BLaER1 (cell line): ENCODE results near the gene TCF12.

Experiments used
- H3K27ac ChIP-seq: shearing (Covaris generic); formaldehyde crosslinking; 2 replicates; pipeline ENCODE4 v1.8.1; 2022
- H3K27me3 ChIP-seq: shearing (Covaris generic); formaldehyde crosslinking; 2 replicates; pipeline ENCODE4 v1.8.1; 2022
- H3K36me3 ChIP-seq: shearing (Covaris generic); formaldehyde crosslinking; 2 replicates; pipeline ENCODE4 v1.8.1; 2022
- H3K4me1 ChIP-seq: shearing (Covaris generic); formaldehyde crosslinking; 2 replicates; pipeline ENCODE4 v1.8.1; 2022
- H3K4me2 ChIP-seq: shearing (Covaris generic); formaldehyde crosslinking; 2 replicates; pipeline ENCODE4 v1.8.1; 2022
- H3K4me3 ChIP-seq: shearing (Covaris generic); formaldehyde crosslinking; 2 replicates; pipeline ENCODE4 v1.8.1; 2022
- H3K9ac ChIP-seq: shearing (Covaris generic); formaldehyde crosslinking; 2 replicates; pipeline ENCODE4 v1.8.1; 2022
- H3K9me3 ChIP-seq: shearing (Covaris generic); formaldehyde crosslinking; 2 replicates; pipeline ENCODE4 v1.8.1; 2022
- H4K20me1 ChIP-seq: shearing (Covaris generic); formaldehyde crosslinking; 2 replicates; pipeline ENCODE4 v1.8.1; 2022
- Cebpa-rat ChIP-seq: shearing (Covaris generic); IDR thresholded peaks from 2 replicates; pipeline ENCODE4 v1.8.1; 2022

Gene TCF12

DNA sequence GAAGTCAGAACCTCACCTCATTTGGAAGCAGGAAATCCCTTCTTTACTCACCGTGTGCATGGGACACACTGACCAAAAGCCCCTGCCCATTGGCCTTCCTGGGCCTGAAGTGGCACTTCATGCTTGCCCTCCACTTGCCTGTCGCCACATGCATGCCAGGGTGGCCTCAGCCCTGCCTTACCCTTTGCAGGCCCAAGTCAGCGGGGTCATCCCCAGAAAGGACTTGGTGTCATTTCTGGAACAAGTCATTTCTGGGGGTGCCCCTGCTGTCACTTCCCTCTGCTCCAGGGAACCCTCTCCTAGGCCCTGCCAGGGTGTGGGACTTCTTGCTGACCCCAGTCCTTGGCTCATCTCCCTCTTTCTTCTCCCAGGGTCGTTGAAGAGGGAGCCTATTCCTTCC lies 398.0 kb downstream of the TCF12 start:
- H3K9ac ChIP-seq = no peak overlapping the region
- H3K27me3 ChIP-seq = no peaks in the 10 kb centered on the region
- H3K4me2 ChIP-seq = no peak overlapping the region
- 0 out of 2 replicates have a peak, but pooled peaks cover 3% of the 10 kb centered on the region for H3K36me3 ChIP-seq
- no peak overlapping the region for H3K4me3 ChIP-seq
- no peak for TF ChIP-seq Cebpa-rat
- no peaks in the 10 kb centered on the region for H4K20me1 ChIP-seq
- peaks cover 17% of the 10 kb centered on the region for H3K9me3 ChIP-seq
- H3K4me1 ChIP-seq = peaks cover 30% of the 10 kb centered on the region
- H3K27ac ChIP-seq = no peak overlapping the region

DNA sequence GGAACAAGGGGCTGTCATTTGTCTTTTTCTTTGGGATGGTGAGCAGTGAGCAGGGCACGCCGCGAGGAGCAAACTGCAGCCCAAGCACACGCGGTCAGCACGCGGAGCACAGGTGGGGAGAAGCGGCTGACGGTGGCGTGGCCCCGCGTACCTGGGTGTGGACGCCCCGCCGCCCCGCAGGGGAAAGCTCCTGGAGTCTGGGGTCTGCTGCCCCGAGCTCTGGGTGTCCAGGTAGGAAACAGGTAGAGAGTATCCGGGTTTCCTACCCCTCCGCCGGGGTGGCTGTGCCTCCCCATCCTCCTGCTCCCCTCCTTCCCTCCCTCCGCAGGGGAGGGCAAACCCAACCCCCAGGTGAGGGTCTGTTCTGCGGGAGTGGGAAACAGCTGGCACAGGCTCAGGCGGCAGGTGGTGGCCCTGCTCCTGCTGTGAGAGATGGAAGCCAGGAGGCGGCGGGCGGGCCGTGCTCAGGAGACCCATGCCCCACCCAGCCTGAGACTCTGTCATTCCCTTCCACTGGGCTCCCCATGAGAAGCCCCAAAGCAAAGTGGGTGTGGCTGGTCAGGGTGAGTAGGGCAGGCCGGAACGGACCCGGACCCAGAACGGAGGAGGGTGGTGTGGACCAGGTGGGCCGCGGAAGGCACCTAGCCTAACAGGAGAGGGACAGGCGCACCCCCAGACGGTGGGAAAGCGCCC lies 400.9 kb downstream of the TCF12 start:
- H3K9ac ChIP-seq = no peak overlapping the region
- H3K9me3 ChIP-seq = peaks cover 17% of the 10 kb centered on the region
- H4K20me1 ChIP-seq = no peaks in the 10 kb centered on the region
- H3K4me2 ChIP-seq = peak overlapping the region; percentile 65
- peak overlapping the region; percentile 38; the same call in 1 of the 2 replicates for H3K27ac ChIP-seq
- 0 out of 2 replicates have a peak, but pooled peaks cover 3% of the 10 kb centered on the region for H3K36me3 ChIP-seq
- peaks cover 54% of the 10 kb centered on the region for H3K4me1 ChIP-seq
- no peak for TF ChIP-seq Cebpa-rat
- no peaks in the 10 kb centered on the region for H3K27me3 ChIP-seq
- H3K4me3 ChIP-seq = 0 out of 2 replicates have a peak overlapping the region, but pooled peaks have one; percentile 18

DNA sequence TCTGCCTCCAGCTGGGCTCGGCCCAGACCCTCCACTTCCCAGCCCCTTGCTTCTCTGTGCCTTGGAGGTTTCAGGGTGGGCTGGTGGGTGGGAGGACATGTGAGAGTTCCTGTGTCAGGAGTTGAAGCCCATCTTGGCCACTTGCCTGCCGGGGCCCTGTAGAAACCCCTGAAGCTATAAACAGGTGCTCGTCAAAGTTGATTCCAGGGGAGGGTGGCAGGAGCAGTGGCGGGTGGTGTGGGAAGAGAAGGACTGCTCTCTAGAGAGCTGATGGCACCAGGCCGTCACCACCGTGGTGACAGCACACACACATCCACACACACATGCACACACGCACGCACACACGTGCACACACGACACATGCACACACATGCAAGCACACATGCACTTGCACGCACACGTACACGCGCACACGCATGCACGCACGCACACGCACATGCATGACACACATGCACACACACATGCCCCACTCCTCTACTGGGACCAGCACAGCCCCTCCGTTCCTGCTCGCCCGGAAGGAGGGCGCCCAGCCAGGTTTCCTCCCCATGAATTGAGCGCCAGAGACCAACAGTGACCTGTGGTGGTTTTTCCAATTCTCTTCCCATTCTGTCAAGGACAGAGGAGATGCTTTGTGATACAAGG lies 401.6 kb downstream of the TCF12 start:
- Histone ChIP-seq H4K20me1 (no peaks in the 10 kb centered on the region), H3K4me1 (peaks cover 54% of the 10 kb centered on the region), H3K4me3 (no peak overlapping the region; the same call in 1 of the 2 replicates), H3K27me3 (no peaks in the 10 kb centered on the region), H3K36me3 (0 out of 2 replicates have a peak, but pooled peaks cover 3% of the 10 kb centered on the region), H3K27ac (peak overlapping the region; percentile 72), H3K9ac (peak overlapping the region; percentile 6; the same call in 1 of the 2 replicates), H3K9me3 (peaks cover 17% of the 10 kb centered on the region), H3K4me2 (peak overlapping the region; percentile 65)
- no peak for TF ChIP-seq Cebpa-rat

DNA sequence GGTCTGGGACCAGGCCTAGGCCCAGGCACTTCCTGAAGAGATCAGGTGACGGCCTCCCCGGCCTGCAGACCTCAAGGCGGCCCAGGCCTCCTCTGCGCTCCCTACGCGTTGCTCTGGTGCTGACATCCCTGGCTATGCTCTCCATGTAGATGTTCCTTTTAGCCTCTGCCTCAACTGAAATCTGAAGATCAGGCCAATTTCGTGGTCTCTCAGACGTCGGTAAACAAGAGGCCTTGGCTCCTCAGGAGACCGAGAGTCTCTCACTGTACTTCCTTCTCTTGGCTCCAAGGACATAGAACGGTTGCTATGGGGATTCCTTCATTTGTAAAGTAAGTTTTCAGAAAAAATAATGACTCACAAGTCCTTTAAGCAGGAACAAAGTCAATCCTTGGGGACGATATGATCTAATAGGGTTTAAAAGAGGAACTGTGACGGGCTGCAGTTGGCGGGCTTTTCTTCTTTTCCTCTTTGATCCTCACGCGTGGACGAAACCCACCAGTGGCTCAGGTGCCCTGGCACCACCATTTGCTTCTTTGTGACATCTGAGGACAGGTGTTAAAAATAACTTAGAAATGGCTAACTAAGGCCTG lies 402.3 kb downstream of the TCF12 start:
- H3K36me3 ChIP-seq = 0 out of 2 replicates have a peak, but pooled peaks cover 3% of the 10 kb centered on the region
- peak overlapping the region; percentile 72 for H3K27ac ChIP-seq
- TF ChIP-seq Cebpa-rat = no peak
- H3K4me2 ChIP-seq = peak overlapping the region; percentile 65
- peaks cover 54% of the 10 kb centered on the region for H3K4me1 ChIP-seq
- peaks cover 17% of the 10 kb centered on the region for H3K9me3 ChIP-seq
- H3K4me3 ChIP-seq = no peak overlapping the region; the same call in 1 of the 2 replicates
- H4K20me1 ChIP-seq = no peaks in the 10 kb centered on the region
- no peaks in the 10 kb centered on the region for H3K27me3 ChIP-seq
- H3K9ac ChIP-seq = peak overlapping the region; percentile 6; the same call in 1 of the 2 replicates

DNA sequence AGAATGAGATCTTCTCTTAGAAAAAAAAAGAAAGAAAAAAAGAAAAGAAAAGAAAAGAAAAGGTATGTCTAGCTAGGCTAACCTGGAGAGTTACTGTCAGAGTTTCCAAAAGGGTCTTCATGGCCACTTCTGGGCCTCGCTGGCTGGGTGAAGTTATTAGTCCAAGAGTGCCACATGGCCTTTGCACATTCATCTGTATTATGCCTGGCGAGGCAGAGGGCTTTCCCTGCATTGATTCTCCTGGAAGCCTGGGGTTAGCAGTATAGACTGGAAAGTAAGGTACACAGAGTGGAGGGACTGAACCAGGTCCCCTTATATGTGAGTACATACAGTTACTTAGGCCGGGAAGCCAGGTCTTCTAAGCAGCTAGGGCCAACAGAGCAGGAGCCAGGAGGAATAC lies 403.0 kb downstream of the TCF12 start:
- no peak overlapping the region for H3K27ac ChIP-seq
- no peak for TF ChIP-seq Cebpa-rat
- no peak overlapping the region; the same call in 1 of the 2 replicates for H3K4me2 ChIP-seq
- no peak overlapping the region for H3K9ac ChIP-seq
- H3K4me1 ChIP-seq = peaks cover 54% of the 10 kb centered on the region
- no peaks in the 10 kb centered on the region for H3K27me3 ChIP-seq
- H4K20me1 ChIP-seq = no peaks in the 10 kb centered on the region
- H3K36me3 ChIP-seq = 0 out of 2 replicates have a peak, but pooled peaks cover 3% of the 10 kb centered on the region
- H3K9me3 ChIP-seq = peaks cover 17% of the 10 kb centered on the region
- no peak overlapping the region for H3K4me3 ChIP-seq

DNA sequence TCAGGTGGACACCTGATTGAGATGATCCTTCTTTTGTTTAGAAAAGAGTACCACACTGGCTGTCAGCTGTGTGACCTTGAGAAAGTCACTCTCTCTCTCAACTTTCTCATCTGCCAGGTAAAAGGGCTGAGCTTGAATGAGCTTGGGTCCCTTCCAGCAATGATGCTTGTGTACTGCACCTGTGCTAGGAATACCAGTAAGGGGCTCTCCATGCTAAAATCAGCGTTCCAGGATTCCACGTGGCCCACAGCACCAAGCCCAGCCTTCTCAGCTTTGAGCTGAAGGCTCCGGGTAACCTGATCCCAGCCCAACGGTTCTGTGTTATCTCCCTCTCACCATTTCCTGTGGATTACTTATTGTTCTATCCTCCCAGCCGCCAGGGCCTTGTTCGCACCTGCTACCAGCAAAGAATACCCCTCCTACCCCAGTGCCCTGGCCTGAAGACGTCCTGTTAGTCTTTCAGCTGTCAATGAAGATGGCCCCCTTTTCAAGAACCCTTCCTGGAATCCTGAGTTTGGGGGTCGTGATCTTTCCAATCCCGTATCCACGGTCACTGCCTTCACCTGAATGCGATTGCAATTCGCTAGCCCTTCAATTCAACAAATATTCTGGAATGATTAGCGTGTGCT lies 403.6 kb downstream of the TCF12 start:
- Histone ChIP-seq H3K27me3 (no peaks in the 10 kb centered on the region), H3K36me3 (0 out of 2 replicates have a peak, but pooled peaks cover 3% of the 10 kb centered on the region), H3K9me3 (peaks cover 17% of the 10 kb centered on the region), H3K9ac (no peak overlapping the region), H3K4me1 (peaks cover 54% of the 10 kb centered on the region), H3K4me3 (no peak overlapping the region), H3K27ac (no peak overlapping the region), H4K20me1 (no peaks in the 10 kb centered on the region), H3K4me2 (no peak overlapping the region)
- no peak for TF ChIP-seq Cebpa-rat

DNA sequence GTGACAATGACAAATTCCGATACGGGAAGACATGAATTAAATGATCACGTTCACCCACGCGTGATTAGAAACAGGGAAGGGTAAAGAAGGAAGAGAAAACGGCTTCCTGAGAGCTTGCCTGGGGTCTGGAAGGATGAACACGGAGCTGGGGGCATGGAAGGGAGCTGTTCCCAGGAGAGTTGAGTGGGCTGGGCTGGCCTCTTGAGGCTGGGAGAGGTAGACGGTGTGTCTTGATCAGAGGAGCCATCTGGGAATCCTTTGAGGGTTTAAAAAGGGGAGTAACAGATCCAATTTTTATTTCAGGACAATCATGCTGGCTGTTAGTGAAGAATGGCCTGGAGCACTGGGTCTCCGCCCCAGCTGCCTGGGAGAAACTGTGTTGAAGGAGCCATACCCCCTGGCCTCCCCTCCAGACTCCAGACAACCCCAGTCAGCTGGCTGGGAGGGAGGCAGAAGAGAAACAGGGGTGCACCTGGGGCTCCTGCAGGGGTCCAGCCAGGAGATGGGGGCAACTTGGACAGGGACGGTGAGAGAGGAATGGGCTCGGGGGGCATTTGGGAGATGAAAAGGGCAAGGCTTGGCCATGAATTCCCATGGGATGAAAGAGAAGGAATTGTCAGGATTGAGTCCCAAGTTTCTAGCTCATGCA lies 404.3 kb downstream of the TCF12 start:
- Histone ChIP-seq H3K27ac (0 out of 2 replicates have a peak overlapping the region, but pooled peaks have one; percentile 22), H3K4me2 (peak overlapping the region; percentile 54; the same call in 1 of the 2 replicates), H3K4me3 (no peak overlapping the region), H3K9me3 (peaks cover 17% of the 10 kb centered on the region), H3K4me1 (peaks cover 54% of the 10 kb centered on the region), H3K27me3 (no peaks in the 10 kb centered on the region), H3K9ac (no peak overlapping the region), H3K36me3 (0 out of 2 replicates have a peak, but pooled peaks cover 3% of the 10 kb centered on the region), H4K20me1 (no peaks in the 10 kb centered on the region)
- TF ChIP-seq Cebpa-rat = no peak

DNA sequence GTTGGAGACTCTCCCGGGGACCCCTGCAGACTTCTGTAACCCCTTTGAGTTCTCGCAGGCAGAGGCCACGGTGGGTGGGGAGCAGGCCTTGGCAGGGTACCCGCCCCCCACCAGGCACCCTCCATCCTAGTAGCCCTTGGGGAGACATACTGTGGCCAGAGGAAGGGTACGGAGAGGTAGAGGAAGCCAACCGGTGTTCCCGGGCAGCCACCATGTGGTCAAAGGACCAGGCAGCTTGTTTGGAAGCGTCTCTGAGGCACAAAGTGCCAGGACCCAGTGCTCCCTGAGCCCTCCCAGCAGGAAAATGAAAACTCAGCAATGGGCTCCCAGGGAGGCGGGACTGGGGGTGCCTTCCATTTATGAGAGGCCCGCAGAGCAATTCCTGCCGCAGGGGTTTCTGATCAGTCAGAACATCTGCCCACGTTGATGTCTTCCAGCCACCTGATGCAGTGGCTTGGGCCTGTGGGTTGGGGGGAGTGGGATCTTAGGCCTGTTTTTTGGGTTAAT lies 404.9 kb downstream of the TCF12 start:
- Histone ChIP-seq H4K20me1 (no peaks in the 10 kb centered on the region), H3K4me2 (peak overlapping the region; percentile 54), H3K36me3 (0 out of 2 replicates have a peak, but pooled peaks cover 3% of the 10 kb centered on the region), H3K27me3 (no peaks in the 10 kb centered on the region), H3K9ac (0 out of 2 replicates have a peak overlapping the region, but pooled peaks have one; percentile 19), H3K4me1 (peaks cover 54% of the 10 kb centered on the region), H3K27ac (0 out of 2 replicates have a peak overlapping the region, but pooled peaks have one; percentile 22), H3K4me3 (no peak overlapping the region), H3K9me3 (peaks cover 14% of the 10 kb centered on the region)
- TF ChIP-seq Cebpa-rat = no peak
